Measurements from ENCODE around the gene GATAD2A.

Gene GATAD2A

DNA sequence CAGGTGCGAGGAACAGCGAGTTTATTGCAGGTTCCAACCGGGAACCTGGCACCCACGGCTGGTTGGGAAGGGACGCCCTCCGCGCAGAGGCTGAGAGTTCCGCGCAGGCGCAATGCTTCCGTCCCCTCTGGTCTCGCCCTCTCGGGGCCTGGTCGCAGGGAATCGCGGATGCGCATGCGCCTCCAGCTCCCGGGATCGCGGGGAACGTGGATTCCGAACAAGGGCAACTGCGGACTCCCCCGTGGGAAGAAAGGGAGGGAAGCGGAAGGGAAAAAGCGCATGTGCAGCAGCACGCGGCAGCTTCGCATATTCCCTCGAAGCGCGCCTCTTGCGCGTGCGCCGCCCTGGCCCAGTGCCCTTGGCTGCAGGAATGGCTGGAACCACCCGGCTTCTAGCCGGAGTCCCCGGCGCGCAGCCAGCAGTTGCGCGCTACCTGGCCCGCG lies 108.8 kb downstream of the GATAD2A start:
- peaks cover 21% of the 10 kb centered on the region for H3K36me3 Mint-ChIP-seq (ENCODE audit: insufficient read depth)
- no peak for ATAC-seq (replicated peaks; ENCODE audit: extremely low read depth, poor library complexity, severe bottlenecking)
- peak overlapping the region; percentile 44 for H3K27ac Mint-ChIP-seq (ENCODE audit: low read depth)
- H3K4me3 Mint-ChIP-seq = peak overlapping the region; percentile 45
- H3K27me3 Mint-ChIP-seq = no peaks in the 10 kb centered on the region
- DNase-seq (ENCODE audit: low spot score in 2 of 2) = no peak
- no peaks in the 10 kb centered on the region for H3K9me3 Mint-ChIP-seq
- H3K4me1 Mint-ChIP-seq = peaks cover 11% of the 10 kb centered on the region

DNA sequence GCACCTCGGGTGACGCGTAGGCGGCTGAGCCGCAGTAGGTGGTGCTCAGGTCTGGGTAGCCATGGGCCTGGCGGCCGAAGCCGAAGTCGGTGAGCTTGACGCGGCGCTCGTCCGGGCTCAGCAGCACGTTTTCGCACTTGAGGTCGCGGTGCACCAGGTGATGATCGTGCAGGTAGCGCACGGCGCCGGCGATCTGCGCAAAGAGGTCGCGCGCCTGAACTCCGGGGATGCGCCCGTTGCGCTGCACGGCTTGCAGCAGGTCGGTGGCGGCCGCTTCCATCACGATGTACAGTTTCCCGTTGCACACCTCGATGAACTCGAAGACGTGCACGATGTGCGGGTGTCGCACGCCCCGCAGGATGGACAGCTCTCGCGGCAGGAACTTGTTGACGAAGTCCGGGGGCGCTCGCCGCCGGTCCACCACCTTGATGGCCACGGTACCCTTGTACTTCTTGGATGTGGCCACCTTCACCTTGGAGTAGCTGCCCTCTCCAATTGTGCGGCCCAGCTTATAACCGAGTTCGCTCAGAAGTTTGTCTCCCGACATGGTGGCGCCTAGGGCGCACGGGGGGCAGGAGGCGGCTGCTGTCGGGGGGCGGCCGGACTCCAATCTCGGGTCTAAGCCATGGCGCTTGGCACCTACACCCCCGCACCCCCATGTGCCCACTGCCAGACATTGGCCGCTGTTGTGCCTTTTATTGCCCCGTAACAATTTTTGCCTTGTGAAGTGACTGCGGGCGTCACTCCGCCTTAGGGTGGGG lies 109.6 kb downstream of the GATAD2A start, which contains the start of gene TSSK6:
TSS of gene TSSK6 (minus strand) at position 668 of the 761 bp plus-strand sequence. CDS start at position 547, 121 bp downstream.
- no peaks in the 10 kb centered on the region for H3K9me3 Mint-ChIP-seq
- H3K4me3 Mint-ChIP-seq = peak within 1 kb of the TSS; percentile 92
- ATAC-seq (replicated peaks; ENCODE audit: extremely low read depth, poor library complexity, severe bottlenecking) (no peak), DNase-seq (ENCODE audit: low spot score in 2 of 2) (no peak)
- H3K27ac Mint-ChIP-seq (ENCODE audit: low read depth) = peak within 1 kb of the TSS; percentile 95
- H3K36me3 Mint-ChIP-seq (ENCODE audit: insufficient read depth) = peaks cover 23% of the 10 kb centered on the region
- H3K27me3 Mint-ChIP-seq = no peaks in the 10 kb centered on the region
- peaks cover 18% of the 10 kb centered on the region for H3K4me1 Mint-ChIP-seq

DNA sequence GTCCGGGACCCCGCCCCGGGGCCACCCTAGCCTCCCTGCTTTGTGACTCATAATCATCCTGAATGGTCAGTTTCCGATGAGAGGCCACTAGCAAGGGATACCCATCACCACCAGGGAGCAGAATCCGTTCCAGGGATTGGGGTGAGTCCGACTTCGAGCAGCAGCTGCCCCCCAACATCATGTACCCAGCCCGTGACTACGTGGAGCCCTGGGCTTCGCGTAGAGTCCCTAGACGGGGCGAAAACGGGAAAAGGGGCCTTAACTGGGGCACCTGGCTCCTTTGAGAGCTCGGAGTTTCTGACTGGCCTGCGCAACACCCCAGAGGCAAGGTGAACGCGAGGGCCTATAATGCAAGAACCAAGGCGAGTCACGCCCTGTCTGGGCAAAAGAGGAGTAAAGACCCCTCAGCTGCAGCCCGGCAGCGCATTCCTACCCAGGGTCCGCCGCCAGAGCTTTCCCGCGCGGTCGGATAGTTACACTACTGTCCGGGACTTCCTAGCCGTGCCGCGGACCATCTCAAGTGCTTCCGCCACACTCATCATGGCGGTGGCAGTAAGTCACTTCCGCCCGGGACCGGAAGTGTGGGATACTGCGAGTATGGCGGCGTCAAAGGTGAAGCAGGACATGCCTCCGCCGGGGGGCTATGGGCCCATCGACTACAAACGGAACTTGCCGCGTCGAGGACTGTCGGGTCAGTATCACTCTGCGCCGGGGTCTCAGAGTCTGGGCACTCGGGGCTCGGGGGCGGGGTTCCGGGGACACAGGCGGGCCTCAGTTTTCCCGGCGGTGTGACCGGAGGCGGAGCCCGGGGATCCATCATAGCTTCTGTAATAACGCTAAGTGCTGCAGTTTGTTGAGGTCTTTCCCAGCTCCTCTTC lies 110.4 kb downstream of the GATAD2A start, which contains the start of gene NDUFA13:
TSS of gene NDUFA13 (plus strand) at position 584 of the 878 bp plus-strand sequence. CDS start at position 598, 14 bp downstream.
- ATAC-seq (replicated peaks; ENCODE audit: extremely low read depth, poor library complexity, severe bottlenecking) = peak; percentile 91
- Mint-ChIP-seq H3K27ac (ENCODE audit: low read depth) (peak within 1 kb of the TSS; percentile 95), H3K9me3 (no peaks in the 10 kb centered on the region), H3K4me1 (peaks cover 26% of the 10 kb centered on the region), H3K36me3 (ENCODE audit: insufficient read depth) (peaks cover 25% of the 10 kb centered on the region), H3K4me3 (peak within 1 kb of the TSS; percentile 92), H3K27me3 (no peaks in the 10 kb centered on the region)
- DNase-seq (ENCODE audit: low spot score in 2 of 2) = peak; percentile 93 to 98

DNA sequence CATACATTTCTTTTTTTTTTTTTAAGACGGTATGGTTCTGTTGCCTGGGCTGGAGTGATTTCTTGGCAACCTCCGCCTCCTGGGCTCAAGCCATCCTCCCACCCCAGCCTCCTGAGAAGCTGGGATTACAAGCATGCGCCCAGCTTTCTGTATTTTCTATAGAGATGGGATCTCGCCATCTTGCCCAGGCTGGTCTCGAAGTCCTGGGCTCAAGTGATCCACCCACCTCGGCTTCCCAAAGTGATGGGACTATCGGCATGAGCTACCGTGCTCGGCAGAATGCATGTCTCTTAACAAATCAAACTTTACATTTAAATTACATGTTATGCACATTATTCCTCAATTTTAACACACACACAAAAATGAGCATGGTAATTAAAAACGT lies 111.8 kb downstream of the GATAD2A start:
- peak overlapping the region; percentile 92 for H3K4me3 Mint-ChIP-seq
- no peak for ATAC-seq (replicated peaks; ENCODE audit: extremely low read depth, poor library complexity, severe bottlenecking)
- H3K36me3 Mint-ChIP-seq (ENCODE audit: insufficient read depth) = peaks cover 25% of the 10 kb centered on the region
- no peaks in the 10 kb centered on the region for H3K27me3 Mint-ChIP-seq
- H3K27ac Mint-ChIP-seq (ENCODE audit: low read depth) = no peak overlapping the region
- no peaks in the 10 kb centered on the region for H3K9me3 Mint-ChIP-seq
- DNase-seq (ENCODE audit: low spot score in 2 of 2) = no peak
- H3K4me1 Mint-ChIP-seq = peaks cover 28% of the 10 kb centered on the region

DNA sequence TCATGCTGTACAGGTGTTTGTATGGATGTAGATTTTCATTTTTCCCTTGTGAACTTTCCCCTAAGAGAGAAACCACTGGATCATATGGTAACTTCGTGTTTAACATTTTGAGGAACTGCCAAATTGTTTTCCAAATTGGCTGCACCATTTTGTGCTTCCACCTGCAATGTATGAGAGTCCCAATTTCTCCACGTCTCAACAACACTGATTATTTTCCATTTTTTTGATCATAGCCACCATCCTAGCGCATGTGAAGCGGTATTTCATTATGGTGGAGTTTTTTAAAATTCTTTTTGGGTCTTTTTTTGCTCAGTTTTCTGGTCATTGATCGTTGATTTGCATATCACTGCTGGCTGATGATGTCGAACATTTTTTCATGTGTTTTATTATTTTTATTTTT lies 115.5 kb downstream of the GATAD2A start:
- Mint-ChIP-seq H3K27me3 (no peaks in the 10 kb centered on the region), H3K4me3 (no peak overlapping the region), H3K36me3 (ENCODE audit: insufficient read depth) (peaks cover 27% of the 10 kb centered on the region), H3K9me3 (no peaks in the 10 kb centered on the region), H3K4me1 (peaks cover 26% of the 10 kb centered on the region), H3K27ac (ENCODE audit: low read depth) (no peak overlapping the region)
- DNase-seq (ENCODE audit: low spot score in 2 of 2) (no peak), ATAC-seq (replicated peaks; ENCODE audit: extremely low read depth, poor library complexity, severe bottlenecking) (no peak)

DNA sequence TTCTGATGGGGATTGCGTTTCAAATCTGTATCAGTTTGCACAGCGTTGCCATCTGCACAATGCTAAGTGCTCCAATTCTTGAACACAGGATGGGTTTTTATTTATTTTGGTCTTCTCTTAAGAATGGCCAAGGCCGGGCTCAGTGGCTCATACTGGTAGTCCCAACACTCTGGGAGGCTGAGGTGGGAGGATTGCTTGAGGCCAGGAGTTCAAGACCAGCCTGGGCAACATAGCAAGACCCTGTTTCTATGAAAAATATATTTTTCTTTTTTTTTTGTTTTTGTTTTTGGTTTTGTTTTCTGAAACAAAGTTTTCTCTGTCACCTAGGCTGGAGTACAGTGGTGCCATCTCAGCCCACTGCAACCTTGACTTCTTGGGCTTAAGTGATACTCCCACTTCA lies 117.7 kb downstream of the GATAD2A start:
- ATAC-seq (replicated peaks; ENCODE audit: extremely low read depth, poor library complexity, severe bottlenecking) (no peak), DNase-seq (ENCODE audit: low spot score in 2 of 2) (no peak)
- Mint-ChIP-seq H3K27me3 (no peaks in the 10 kb centered on the region), H3K9me3 (no peaks in the 10 kb centered on the region), H3K27ac (ENCODE audit: low read depth) (no peak overlapping the region), H3K4me1 (peaks cover 20% of the 10 kb centered on the region), H3K4me3 (no peak overlapping the region), H3K36me3 (ENCODE audit: insufficient read depth) (peaks cover 27% of the 10 kb centered on the region)

DNA sequence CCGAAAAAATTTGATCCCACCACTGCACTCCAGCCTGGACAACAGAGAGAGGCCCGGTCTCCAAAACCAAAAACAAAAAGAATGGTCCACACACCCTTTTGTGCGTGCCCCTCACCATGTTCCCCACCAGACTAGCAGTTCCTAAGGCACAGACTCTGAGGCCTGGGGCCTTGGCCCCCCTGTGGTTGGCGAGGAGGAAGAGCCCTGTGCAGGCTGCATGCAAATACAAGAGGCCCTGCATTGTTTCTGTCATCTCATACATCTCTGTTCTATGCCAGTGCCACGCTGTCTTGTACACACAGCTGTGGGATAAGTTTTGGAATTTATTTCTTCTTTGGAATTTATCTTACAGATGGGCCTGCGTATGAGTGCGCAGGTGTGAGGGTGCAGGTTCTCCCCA lies 118.6 kb downstream of the GATAD2A start:
- Mint-ChIP-seq H3K4me3 (no peak overlapping the region), H3K4me1 (peaks cover 19% of the 10 kb centered on the region), H3K27me3 (no peaks in the 10 kb centered on the region), H3K9me3 (no peaks in the 10 kb centered on the region), H3K36me3 (ENCODE audit: insufficient read depth) (peaks cover 24% of the 10 kb centered on the region), H3K27ac (ENCODE audit: low read depth) (no peak overlapping the region)
- DNase-seq (ENCODE audit: low spot score in 2 of 2) = no peak
- no peak for ATAC-seq (replicated peaks; ENCODE audit: extremely low read depth, poor library complexity, severe bottlenecking)

DNA sequence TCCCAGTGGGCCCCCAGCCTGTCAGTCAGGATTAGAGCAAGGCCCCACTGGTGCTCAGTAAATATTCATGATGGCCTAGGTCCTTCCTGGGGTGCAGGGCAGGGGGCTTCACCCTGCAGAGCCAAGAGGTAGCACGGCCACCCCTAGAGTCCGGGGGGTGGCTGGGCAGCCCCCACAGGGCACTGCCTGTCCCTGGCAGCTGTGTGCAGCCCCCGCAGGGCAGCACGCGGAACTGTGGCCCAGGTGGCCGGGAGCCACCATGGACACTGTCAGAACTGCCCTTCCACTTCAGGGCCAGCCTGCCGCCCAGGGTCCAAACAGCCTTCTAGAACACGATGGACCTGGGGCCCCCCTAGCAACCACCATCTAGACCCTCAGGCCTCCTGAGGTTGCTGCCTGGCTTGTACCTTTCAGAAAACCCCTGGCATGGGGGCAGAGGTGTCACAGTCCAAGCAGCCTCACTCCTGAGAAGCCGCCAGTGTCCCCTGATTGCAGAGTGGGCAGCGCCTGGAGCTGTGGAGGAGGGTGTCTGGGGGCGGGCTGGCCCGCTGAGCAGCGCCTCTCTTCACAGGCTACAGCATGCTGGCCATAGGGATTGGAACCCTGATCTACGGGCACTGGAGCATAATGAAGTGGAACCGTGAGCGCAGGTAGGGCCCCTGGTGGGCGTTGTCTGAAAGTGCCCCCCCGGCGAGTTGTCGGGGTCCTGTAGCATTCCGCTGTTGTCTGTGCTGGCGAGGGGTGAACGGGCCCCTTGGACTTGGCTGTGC lies 120.3 kb downstream of the GATAD2A start:
- Mint-ChIP-seq H3K4me3 (no peak overlapping the region), H3K27ac (ENCODE audit: low read depth) (no peak overlapping the region), H3K36me3 (ENCODE audit: insufficient read depth) (peaks cover 27% of the 10 kb centered on the region), H3K4me1 (peaks cover 4% of the 10 kb centered on the region), H3K9me3 (no peaks in the 10 kb centered on the region), H3K27me3 (no peaks in the 10 kb centered on the region)
- ATAC-seq (replicated peaks; ENCODE audit: extremely low read depth, poor library complexity, severe bottlenecking) (no peak), DNase-seq (ENCODE audit: low spot score in 2 of 2) (no peak)

DNA sequence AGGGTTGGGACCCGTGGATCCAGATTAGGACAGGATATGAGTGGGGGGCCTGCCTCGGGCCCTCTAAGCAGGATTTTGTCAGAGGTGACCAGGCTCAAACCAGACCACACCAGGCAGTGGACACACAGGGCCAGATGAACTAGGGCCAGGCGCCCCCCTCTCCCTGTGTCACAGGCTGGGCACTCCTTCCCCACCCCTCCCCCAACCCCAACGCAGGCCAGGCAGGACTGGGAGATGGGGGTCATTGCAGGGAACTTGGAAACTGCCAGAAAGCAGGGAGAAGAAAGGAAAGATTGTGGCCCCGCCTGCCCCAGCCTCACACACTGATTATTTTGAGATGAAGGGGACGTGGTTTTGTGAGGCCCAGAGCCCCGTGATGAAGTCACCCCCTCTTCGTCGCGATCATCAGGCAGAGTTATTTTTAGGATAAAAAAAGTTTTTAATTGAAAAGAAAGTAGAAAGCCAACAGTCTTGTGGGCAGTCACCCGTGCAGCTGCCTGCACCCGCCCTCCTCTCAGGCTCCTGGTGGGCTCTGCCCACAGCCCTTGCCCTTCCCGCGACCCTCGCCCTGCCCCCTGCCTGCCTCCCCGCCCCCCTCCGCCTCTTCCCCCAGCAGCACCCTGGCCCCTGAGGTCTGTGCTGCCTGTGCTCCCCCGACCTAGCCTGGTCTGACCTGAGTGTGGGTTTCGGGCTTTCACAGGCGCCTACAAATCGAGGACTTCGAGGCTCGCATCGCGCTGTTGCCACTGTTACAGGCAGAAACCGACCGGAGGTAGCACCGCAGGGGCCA lies 121.3 kb downstream of the GATAD2A start:
- no peak for DNase-seq (ENCODE audit: low spot score in 2 of 2)
- Mint-ChIP-seq H3K36me3 (ENCODE audit: insufficient read depth) (peaks cover 27% of the 10 kb centered on the region), H3K9me3 (no peaks in the 10 kb centered on the region), H3K4me3 (no peak overlapping the region), H3K27me3 (no peaks in the 10 kb centered on the region), H3K27ac (ENCODE audit: low read depth) (no peak overlapping the region), H3K4me1 (no peaks in the 10 kb centered on the region)
- ATAC-seq (replicated peaks; ENCODE audit: extremely low read depth, poor library complexity, severe bottlenecking) = no peak

DNA sequence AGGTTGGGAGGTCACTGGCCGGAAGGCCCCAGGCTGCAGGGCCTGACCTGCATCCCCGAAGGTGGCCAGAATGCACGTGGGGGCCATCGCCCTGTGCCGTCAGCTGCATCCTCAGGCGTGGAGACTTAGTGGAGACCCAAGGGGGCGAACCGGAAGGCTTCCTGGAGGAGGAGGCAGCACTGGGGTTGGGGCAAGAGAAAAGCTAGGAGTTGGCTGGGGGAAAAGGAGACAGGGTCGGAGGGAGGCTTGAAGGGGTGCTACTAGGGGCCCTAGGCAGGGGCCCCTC lies 121.8 kb downstream of the GATAD2A start:
- H3K4me3 Mint-ChIP-seq = no peak overlapping the region
- no peak for ATAC-seq (replicated peaks; ENCODE audit: extremely low read depth, poor library complexity, severe bottlenecking)
- peaks cover 27% of the 10 kb centered on the region for H3K36me3 Mint-ChIP-seq (ENCODE audit: insufficient read depth)
- no peaks in the 10 kb centered on the region for H3K27me3 Mint-ChIP-seq
- H3K4me1 Mint-ChIP-seq = peaks cover 5% of the 10 kb centered on the region
- no peaks in the 10 kb centered on the region for H3K9me3 Mint-ChIP-seq
- DNase-seq (ENCODE audit: low spot score in 2 of 2) = no peak
- no peak overlapping the region for H3K27ac Mint-ChIP-seq (ENCODE audit: low read depth)

DNA sequence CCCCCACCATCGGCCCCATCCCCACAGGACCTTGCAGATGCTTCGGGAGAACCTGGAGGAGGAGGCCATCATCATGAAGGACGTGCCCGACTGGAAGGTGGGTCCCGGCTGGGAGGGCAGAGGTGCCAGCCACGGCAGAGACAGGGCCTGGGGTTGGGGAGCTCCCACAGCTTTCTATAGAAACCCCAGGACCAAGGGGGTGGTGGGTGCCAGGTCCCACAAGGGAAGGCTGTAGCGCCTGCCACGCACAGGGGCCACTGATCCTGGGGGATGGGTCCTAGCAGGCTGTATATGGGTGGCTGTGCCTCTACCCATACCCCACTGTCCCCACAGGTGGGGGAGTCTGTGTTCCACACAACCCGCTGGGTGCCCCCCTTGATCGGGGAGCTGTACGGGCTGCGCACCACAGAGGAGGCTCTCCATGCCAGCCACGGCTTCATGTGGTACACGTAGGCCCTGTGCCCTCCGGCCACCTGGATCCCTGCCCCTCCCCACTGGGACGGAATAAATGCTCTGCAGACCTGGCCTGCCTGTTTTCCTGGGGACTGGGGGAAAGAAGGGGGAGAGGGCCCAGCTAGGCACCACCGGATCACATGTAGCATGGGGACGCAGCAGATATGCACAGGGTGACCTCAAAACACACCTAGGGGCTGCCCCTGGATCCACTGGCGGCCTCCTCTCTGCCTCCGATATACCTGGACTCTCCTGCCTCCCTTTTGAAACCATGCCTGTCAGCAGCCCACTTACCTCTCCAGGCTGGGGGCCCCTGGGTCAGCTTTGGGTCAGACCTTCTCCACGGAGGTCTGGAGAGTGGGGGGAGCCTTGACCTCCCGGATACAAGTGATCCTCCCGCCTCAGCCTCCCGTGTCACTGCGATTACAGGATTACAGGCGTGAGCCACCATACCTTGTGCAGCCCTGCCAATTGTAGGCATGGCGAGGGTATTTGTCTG lies 122.5 kb downstream of the GATAD2A start:
- Mint-ChIP-seq H3K27me3 (no peaks in the 10 kb centered on the region), H3K36me3 (ENCODE audit: insufficient read depth) (peaks cover 25% of the 10 kb centered on the region), H3K4me3 (no peak overlapping the region), H3K4me1 (peaks cover 6% of the 10 kb centered on the region), H3K9me3 (no peaks in the 10 kb centered on the region), H3K27ac (ENCODE audit: low read depth) (no peak overlapping the region)
- ATAC-seq (replicated peaks; ENCODE audit: extremely low read depth, poor library complexity, severe bottlenecking) (no peak), DNase-seq (ENCODE audit: low spot score in 2 of 2) (no peak)

Measured in central memory CD8-positive, alpha-beta T cell (primary cell).